Head of caudate nucleus (tissue), 42 donors: ENCODE results near the gene ZBTB5.
"Not testable (repeated sequence)": the region's sequence is repeated elsewhere in the genome, so short reads cannot be mapped to it uniquely, and the experiment has no call there.

Experiments
- DNase-seq, 42 donors: peaks; one replicate each; pipeline versions ENCODE4 v3.0.0 to v3.0.0-alpha.2; 2020 to 2021; ENCODE audit warnings: mixed read lengths in 7 of 42
- intact Hi-C: fragments of 100-400 bp; cut with DNase I; formaldehyde crosslinking; loops from one replicate; pipeline ENCODE4 v1.15.0; 2022

The ZBTB5 gene

DNA sequence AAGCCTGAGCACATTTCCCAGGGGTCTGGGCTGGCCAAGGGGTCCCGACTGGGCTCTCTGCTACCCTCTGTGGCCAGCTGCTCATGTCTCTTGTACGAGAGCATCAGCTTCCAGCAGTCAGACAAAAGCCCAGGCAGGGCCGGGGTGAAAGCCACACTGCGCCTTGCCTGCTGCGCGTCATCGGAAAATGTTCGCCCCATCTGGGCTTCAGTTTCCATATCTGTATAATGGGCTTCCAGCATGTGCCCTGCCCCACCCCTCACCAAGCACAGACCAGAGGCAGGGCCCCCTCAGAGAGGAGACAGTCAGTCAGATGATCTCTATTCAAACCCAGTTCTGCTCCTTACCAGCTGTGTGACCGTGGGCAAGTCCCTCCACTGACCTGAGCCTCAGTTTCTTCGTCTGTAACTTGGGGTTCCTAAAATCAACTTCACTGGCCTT, 50.7 kb downstream of the ZBTB5 start:
- no peak for DNase-seq
- intact Hi-C loops, result no loop called here

DNA sequence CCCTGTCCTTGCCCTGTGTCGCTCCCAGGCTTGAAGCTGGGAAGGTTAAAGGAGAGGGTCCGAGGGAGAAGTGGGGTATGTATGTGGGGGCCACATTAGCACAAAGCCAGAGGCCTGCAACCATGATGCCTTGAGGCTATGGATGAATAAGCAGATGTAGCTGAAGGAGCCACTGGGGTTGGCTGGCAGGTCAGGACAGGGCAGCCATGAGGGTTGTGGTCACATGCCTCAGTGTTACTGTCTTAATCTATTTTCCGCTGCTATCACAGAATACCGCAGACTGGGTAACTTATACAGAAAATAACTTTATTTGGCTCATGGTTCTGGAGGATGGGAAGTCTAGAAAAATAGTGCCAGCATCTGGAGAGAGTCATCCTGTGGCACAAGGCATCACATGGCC, 51.9 kb downstream of the ZBTB5 start:
- intact Hi-C loops, result no loop called here
- no peak for DNase-seq

DNA sequence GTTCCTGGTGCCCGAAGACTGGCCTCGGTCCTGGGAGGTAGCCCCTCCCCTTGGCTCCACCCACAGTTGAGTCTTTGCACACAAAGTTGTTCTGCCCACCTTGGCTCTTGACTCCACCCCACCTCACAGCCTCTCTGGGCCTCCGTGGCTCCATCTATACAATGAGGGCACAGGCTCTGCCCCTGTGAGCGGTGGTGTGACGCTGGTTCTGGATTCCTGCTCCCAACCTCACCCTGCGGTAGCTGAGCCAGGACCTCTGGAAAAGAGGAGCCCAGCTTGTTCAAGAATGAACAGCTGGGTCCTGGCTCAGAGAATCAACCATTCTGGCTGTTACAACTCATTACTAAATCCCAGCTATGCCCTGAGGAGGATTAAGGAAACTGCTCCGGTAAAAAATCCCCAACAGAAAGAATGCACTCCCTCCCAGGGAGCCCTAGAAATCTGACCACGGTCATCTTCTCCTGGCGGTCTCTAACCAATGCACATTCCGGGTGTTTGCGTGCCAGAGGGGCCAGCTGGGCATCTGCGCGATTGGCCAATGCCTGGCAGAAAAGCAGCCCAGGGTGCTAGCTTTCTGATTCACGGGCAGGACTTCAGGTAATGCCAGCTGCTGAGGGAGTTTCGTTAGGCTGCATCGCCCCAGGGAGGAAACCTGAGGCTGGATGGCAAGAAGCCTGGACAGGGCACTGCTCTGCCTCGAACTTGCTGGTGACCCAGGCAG, 52.7 kb downstream of the ZBTB5 start:
- DNase-seq, result no peak

DNA sequence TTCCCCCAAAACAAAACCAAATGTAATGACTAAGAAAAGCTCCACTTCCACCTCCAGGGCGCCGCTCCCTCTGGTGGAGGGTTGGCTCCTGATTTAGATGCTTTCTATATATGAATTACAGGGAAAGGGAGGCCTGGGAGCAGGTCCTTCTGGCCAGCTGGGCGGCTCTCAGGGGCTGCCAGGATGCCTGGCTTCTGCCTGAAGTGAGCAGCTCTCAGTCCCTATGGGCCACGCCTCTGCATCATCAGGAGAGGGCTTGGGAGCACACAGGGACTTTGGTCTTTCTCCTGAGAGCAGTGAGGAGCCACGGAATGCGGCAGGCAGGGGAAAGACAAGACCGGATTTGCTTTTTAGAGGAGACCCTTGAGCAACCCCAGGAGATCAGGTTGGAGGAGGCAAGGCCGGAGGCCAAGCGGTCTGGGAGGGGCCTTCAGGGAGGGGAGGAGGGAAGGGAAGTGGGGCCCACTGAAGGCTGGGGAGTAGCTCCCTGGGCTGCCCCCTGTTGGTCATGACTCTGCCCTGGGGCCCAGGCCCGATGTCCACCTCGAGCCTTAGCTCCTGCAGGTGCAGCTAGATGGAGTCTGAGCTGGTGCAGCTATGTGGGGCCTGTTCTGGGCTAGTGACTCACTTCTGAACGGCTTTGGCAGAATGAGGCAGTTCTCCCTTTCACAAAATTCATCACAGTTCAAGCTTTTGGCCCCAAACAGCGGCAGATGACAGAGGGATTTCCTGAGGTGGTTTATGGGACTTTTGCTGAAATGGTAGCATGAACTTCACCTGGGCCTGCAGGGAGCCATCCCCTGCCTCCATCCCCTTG, 54.1 kb downstream of the ZBTB5 start:
- no peak for DNase-seq
- intact Hi-C loops, result no loop called here

More for the DNA sequence above, 52.7 kb downstream of the ZBTB5 start:
- intact Hi-C loops, result no loop called here

DNA sequence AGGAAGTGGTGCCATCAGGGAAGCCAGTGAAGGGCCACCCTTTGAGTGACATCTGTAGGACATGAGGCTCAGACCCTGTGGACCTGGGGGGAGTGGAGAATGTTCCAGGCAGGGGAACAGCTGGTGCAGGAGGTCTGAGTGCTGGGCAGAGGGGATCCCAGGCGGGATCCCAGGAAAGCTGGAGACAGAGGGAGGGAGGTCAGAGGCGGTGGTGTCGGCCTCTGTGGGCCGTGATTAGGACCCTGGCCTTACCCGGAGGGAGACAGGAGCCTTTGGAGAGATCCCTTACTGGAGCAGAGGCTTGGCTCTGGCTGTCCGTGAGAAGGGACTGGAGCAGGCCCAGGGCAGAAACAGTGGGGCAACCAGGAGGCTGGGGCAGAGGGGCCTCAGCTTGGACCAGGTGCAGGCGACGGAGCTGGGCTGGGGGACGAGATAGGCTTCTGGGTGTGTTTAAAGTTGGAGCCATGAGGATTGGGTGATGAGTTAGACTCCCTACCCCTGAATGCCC, 54.8 kb downstream of the ZBTB5 start:
- intact Hi-C loops, result no loop called here

DNA sequence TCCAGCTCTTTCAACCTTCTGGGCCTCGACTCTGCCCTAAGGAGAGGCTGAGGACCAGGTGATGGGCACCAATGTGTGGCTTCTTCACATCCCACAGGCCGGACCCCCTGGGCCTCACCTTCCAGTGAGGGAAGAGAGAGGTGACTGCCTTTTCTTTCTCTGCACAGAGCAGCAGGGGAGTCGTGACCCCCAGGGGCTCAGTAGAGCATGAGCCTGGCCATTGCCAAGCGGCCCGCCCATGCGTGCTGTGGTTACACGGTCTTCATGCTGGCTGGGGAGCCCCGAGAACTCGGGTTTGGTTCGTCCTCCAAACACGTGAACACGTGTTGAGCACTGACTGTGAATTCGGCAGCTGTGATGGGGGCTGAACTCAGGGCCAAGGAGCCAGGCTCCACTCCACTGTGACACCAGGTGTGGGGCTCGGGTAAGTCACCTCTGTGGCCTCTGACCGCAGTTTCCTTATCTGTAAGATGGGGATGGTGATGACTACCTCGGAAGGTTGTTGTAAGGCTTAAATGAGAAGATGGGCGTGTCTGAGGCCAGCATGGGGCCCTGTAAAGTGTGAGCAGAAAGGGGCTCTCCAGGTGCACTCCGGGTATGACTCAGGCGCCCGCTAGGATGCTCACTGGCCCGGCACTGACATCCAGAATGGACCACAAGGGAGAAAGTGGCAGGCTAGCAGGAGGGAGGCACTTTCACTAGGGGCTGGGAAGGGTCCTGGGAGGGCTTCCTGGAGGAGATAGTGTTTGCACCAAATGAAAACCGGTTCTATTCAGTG, 56.1 kb downstream of the ZBTB5 start:
- no peak for DNase-seq
- intact Hi-C loops, result no loop called here

More for the DNA sequence above, 54.8 kb downstream of the ZBTB5 start:
- no peak for DNase-seq

DNA sequence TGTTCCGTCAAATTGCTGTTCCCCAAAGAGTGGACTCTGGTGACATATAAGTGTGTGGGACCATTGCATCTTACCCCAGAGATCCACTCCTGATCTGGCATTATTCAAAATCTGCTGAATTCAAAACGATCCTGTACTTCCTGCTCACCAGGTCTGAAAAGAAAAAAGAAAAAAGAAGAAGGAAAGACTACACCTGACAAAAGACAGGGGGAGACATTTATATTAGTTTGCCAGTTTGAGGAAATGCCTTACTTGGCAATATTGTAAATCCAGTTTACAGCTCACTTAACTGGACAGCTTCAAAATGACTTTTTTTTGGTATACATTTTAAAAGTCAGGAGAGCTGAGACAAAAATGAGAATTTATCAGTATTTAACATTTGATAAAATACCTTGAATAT, 57.8 kb downstream of the ZBTB5 start:
- DNase-seq, result no peak
- intact Hi-C loops, result no loop called here

DNA sequence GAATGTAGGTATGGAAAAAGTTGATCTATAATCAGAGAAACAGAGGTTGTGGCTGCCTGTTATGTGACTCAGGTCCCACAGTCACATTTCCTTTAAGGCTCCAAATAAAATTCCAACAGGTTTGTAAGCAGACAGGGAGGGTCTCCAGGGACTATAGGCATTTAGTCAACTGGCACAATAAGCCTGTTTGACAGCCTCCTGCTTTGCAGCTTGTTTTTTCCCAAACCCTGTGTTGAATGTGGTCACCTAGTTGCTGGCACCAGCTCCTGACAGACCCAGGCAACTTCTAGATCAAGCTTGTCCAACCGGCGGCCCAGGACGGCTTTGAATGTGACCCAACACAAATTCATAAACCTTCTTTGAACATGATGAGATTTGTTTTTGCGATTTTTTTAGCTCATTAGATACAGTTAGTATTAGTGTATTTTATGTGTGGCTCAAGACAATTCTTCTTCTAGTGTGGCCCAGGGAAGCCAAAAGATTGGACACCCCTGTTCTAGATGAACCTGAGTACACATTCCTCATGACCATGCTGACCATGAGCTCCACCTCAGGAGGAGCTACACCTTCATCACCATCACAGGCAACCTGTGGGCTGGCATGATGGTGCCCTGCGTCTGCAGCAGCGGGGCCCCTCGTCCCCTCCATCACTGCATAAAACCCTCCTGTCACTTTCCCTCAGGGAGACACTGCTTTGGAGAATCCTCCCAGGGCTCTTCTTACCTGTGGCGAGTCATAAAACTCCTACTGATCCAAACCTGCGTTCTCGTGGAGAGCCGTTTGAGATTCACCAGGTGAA, 58.4 kb downstream of the ZBTB5 start:
- intact Hi-C loops, result no loop called here
- DNase-seq, result no peak

DNA sequence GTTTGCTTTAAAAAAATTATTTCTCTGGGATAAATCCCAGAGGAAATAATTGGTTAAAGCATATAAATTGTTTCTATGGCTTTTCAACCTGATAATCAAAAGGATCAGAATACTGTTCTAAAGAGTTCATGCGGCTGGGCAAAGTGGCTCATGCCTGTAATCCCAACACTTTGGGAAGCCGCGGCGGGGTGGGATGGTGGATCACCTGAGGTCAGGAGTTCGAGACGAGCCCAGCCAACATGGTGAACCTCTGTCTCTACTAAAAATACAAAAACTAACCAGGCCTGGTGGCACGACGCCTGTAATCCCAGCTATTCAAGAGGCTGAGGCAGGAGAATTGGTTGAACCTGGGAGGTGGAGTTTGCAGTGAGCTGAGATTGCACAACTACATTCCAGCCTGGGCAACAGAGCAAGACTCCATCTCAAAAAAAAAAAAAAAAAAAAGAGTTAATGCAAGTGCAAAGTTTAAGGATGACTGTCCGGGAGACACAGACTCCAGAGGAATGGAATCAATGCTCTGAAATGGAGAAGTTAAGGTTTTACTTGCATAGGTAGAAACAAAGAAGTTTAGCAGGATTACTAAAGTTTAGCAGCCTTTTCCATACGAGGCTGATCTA, 59.4 kb downstream of the ZBTB5 start:
- no peak for DNase-seq
- intact Hi-C loops, result no loop called here

DNA sequence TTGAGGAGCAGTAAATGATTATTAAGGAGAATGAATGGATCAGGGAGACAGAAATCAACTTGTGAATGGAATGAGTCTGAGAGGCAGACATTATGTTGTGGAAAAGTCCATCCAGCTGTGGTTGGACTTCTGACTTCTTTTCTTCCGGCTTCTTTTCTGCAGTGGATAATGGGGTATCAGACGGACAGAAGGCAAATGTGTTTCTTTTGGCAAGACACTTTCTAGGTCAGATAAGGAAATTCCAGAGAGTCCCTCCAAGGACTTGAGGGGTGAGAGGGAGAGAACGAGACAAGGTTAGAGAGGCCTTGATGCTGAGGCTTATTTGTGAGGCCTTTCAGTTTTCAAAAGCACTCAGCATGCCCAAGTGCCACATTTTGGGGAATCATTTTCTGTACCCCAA, 59.9 kb downstream of the ZBTB5 start:
- no peak for DNase-seq
- intact Hi-C loops, result no loop called here

DNA sequence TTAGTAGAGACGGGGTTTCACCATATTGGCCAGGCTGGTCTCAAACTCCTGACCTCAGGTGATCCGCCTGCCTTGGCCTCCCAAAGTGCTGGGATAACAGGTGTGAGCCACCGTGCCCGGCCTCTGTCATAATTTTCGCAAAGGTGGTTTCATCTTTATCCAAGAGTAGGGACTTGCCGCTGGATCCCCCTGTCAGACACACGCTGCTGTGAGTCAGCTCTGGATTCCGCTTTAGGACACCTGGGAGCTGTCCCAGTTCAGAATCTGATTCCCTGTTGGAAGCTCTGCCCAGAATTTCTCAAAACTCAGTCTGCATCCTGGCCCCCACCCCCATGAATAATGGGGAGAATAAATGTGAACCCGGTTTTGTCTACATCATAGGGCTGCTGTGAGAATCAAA, 60.7 kb downstream of the ZBTB5 start:
- DNase-seq, result no peak
- intact Hi-C loops, result no loop called here

DNA sequence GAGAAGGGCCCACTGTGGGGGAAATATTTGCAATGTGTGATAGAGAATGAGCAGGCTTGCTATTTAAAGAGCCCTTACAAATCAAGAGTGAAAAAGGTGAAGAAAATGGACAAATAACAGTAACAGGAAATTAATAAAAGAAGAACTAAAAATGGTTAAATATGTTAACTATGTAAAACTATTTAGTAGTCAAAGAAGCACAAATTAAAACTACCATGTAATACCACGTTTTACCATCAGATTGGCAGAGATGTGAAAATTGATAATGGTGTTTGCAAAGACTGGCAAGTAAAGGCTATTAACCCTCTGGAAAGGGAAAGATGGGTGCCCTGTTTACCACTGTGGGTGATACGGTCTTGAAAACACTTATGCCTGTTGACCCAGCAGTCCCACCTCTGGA, 65.9 kb downstream of the ZBTB5 start:
- no peak for DNase-seq
- intact Hi-C loops, result no loop called here

DNA sequence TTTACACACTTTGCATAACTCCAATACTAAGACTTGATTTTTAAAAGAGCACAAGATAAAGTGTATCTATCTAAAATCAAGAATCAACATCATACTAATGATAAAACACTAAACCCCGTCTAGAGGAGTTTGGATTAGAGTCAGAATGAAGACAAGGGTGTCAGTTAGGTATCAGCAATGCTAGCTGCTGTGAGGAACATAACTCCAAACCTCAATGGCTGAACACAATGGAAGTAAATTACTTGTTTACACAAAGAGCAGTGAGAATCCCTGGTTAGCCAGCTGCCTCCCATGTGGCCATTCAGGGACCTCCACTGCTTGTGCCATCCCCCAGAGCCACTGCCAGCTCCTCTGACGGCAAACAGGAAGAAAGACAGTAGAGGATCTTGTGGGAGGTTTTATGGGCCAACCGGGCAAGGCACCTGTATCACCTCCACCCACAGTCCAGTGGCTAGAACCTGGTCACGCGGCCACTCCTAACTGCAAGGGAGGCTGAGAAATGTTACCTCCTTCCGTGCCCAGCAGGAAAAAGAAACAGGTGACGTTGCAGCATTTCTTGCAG, 66.7 kb downstream of the ZBTB5 start:
- intact Hi-C loops, result no loop called here
- DNase-seq, result no peak

DNA sequence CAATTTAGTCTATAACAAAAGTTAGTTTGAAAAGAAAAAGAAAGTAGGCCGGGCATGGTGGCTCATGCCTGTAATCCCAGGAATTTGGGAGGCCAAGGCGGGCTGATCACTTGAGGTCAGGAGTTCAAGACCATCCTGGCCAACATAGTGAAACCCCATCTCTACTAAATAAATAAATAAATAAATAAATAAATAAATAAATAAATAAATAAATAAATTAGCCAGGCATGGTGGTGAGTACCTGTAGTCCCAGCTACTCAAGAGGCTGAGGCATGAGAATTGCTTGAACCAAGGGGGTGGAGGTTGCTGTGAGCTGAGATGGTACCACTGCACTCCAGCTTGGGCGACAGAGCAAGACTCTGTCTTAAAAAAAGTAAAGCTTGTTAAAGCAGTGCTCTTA, 67.3 kb downstream of the ZBTB5 start:
- DNase-seq, intact Hi-C loops: not testable (repeated sequence)

DNA sequence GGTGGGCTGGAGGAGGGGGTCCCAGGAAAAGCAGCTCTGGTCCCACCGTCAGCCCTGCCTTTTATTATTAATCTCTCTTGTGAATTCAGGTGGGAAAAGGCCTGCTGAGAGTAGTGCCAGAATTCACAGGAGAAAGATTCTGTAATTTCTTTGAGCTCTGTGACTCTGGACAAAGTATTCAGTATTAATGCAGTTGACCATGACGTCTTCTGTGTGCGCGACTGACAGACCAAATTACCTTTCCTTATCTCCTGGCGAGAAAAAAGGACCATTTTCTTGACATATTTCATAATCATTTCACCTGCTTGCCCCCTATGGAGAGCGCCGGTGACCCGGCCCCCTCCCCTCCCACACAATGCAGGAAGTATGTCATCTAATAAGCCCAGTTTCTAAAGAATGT, 69.6 kb downstream of the ZBTB5 start:
- intact Hi-C loops, result no loop called here
- no peak for DNase-seq

DNA sequence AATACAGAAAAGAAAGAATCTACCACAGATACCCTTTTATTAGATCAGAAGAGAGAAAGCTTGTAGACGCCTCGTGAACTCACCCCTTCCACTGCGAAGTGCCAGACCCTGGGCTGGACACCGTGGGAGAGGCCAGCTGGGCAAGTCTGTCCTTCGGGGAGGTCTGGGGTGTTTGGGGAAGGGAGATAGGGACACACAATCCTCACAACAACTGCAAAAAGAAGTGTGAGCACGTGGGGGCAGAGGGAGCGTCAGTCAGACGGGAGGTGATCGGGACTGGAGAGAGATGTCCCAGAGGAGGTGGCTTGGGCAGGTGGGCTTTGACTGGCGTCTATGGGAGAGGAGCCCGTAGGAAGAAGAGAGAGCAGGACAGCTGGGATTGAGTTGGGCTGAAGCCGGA, 70.0 kb downstream of the ZBTB5 start:
- intact Hi-C loops, result no loop called here
- no peak for DNase-seq

DNA sequence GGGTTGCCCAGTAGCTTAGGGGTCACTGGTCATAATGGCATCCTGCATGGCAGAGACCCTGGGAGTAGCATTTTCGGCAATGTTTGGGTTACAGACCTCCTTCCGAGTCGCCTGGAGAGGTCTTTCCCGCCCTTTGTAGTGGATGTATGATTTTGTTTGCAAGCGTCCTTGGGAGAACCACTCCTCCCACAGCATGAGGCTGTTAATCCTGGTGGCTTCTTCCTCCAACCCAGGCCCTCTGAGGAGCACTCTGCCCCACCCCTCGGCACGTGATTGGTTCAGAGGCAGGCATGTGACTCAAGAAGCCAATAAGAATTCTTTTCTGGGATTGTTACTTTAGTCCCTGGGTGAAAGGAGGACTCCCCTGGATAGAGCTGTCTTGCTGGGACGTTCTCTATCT, 73.0 kb downstream of the ZBTB5 start:
- intact Hi-C loops, result no loop called here
- no peak for DNase-seq

DNA sequence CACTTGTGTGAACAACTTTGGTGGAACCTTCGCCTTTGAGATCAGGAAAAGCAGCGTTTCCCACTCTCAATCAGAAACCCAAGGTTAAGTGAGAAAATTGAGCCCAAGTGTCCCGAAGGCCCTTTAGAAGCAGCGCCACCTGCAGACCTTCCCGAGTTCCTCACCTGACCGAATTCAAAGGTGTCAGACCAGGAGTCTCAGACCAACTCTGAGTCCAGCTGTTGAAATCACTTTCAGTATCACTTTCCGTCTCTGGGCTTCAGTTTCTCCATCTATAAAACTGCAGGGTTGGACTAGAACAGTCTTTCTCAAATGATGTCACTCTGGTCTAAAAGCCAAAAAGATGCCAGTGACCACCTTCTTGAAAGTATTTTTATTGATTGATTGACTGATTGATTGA, 74.5 kb downstream of the ZBTB5 start:
- peak in 1 of 42 donors; percentile 24 for DNase-seq
- intact Hi-C loops, result no loop called here
